ENCODE results near the gene ASCL2.

ASCL2 gene

GRCh38 chr11:2272228-2272945 lies 2.0 kb upstream of the ASCL2 start:
- no peak for DNase-seq (ENCODE audit: low read depth)

DNA sequence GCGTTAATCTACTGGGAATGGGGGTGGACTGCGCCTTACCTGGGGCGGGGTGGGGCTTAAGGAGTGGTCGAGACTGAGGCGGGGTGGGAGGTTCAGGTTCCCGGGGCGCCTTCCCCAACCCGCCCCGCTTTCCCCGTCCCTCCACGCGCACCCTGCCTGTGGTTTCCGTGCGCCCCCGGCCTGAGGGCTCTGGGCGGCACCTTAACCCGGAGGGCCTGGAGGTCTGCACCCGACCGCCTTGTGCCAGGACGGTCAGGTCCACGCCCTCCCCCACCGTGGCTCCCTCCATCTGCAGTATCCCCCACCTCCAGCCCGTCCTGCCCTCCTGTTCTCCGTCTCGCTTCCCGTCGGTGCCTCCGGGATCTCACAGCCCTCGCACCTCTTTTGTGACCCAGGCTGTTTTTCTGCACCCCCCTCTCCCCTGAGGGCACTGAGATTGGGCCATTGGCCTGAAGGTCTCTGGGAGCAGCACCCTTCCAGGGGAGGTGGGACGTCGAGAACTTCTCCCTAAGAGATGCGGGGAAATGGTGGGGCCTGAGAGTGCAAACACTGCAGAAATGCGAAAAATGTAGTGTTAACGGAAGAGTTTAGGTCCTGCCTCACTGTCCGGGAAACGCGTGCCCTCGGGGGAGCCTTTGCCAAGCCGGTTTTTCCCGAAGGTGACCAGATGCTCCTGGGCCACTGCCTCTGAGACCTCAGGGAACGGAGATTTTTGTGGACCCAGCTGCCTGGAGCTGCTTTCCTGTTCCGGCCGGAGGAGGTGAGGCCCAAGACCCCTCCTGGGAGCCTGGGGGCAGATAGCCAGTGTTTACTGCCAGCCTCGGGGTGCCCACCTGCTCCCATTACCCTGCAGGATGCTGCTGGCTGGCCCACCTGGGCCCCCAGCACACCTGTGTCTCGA lies 1.2 kb upstream of the ASCL2 start:
- DNase-seq (ENCODE audit: low read depth) = no peak

DNA sequence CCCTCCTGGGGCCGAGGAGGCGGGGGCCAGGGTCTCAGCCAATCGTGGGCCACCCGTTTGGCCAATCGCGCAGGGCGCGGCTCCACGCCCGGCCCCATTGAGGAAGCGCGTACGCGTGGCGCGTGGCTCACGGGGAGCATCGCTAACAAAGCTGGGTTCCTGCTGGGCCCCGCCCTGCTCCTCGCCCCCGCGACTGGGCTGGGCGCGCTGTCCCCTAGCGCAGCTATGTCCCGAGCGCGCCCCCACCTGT lies 614 bp upstream of the ASCL2 start:
- DNase-seq (ENCODE audit: low read depth) = no peak

DNA sequence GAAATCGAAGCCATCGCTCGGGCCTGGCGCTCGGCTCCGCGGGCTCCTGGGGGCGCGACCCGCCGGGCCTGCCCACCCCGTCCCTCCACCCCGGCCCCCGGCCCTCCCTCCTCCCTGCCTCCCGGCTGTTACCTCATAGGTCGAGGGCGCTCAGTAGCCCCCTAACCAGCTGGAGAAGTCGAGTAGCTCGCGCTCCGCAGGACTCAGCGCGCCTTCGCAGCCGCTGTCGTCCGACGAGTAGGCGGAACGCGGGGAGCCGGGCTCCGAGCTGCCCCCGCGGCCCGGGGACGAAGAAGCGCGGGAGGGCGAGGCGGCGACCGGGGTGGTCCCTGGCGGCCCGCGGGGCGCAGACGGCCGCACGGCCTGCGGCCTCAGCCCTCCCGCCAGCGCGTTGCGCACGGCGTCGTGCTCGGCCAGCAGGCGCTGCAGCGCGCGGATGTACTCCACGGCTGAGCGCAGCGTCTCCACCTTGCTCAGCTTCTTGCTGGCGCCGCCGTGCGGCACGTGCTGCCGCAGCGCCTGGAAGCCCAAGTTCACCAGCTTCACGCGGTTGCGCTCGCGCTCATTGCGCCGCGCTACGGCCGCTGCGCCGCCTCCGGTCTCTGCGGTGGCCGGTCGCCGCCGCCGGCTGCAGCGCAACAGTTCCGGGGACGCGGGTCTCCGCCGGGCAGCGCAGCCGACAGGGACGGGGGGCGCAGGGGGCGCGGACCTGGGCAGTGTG lies 627 bp downstream of the ASCL2 start:
- peak; percentile 33 for DNase-seq (ENCODE audit: low read depth)

DNA sequence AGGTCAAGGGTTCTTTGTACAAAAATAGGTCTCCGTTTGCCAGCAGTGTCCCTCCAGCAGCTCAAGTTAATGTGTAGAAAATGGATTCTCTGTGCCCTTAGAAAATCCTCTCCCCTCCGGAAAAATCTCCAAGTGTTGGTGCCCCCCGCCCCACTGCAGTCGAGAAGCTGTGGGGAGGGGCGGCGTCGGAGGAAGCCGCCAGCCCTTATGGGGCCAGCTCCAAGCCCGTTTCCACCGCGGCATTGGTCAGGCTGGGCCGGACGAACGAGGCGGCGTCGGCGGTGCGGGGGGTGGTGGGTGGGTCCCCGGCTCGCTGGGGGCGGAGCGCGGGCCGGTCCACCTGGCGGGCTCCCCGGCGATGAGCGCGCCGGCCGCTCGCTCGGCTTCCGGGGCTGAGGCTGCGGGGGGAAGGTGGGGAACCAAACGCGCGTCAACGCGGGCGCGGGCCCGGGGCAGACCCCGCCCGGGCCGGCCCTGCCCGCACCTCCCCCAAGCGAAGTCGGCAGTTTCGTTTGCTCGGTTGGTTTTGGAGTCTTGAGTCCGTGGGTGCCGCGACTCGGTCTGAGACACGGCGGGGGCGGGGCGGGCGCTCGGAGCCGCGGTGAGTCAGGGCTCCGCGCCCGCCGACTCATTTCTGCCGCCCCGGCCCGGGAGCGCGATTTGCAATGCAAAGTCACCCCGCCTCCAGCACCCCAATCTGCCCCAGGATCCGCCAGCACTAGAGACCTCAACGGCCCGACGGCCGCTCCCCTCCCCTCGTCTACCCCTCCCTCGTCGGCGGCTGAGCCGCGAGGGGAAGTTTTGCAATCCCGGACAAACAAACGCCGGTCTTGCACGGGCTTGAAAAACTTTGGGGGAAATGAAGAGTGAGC lies 1.4 kb downstream of the ASCL2 start:
- no peak for DNase-seq (ENCODE audit: low read depth)

DNA sequence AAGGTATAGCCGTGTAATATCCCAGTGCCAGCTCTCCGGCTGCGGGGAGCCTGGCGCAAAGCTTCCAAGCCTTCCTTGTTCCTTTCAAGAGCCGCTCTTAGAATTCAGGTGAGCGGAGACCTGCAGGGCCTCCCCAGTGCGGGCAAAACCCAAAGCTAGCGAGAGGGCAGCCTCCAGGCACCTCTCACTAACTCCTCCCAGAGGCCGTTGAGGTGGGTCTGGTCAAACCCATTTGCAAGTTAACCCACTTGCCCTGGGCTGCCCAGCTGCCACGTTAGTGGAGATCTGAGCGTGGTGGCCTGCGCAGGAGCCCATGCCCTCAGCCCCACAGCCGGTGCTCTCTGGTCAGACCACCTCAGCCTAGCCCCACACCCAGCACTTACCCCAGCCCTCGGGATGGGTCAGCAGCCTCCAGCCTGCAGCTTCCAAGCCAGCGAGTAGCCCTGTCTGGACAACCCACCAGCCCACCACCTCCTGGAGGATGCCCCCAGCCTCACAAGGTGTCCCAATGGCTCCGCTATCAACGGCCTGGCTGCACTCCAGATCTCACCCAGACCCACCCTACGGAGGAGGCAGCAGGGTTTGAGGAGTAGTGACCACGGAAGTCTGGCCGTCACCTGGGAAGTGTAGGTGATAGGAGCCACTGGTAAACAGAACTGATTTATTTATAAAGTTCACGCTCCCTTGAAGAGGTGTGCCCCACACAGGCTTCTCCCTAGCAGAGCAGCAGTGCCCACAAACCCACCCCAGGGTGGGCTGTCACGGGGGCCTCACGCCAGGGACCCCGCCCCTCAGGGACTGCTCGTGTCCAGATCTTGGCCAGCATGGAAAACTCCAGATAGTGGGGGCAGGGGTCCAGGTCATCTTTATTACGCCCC lies 2.3 kb downstream of the ASCL2 start:
- no peak for DNase-seq (ENCODE audit: low read depth)

GRCh38 chr11:2267306-2267850 lies 3.0 kb downstream of the ASCL2 start:
- no peak for DNase-seq (ENCODE audit: low read depth)

DNA sequence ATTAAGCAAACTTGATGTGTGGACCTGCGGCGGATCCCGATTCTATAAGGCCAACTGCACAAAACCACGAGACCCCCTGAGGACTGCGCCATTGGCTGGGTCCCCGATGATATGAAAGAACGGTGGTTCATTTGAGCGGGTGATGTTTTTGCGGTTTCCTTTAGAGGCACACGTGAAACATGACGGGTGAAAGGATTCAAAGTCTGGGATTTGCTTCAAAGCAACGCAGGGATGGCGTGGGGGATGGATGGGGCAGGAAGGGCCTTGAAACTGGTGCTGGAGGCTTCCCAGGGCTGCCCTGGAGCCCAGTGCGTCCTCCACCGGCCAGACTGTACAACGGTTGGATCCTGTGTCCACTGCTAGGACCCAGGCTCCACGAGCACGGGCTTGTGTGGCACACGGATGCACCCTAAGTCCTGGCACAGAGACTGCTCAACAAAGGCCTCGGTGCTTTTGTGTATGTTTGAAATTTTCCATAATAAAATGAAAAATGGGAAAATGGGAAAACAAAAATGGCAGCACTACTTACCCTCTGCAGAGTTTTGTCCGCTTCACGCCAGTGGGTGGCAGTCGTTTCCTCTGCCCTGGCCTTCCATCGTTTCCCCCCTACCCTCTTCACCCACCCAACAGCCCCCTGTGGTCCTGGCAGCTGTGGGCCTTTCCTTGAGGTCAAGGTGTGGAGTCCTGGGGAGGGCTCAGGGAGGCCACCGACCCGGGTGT lies 3.6 kb downstream of the ASCL2 start:
- no peak for DNase-seq (ENCODE audit: low read depth)

DNA sequence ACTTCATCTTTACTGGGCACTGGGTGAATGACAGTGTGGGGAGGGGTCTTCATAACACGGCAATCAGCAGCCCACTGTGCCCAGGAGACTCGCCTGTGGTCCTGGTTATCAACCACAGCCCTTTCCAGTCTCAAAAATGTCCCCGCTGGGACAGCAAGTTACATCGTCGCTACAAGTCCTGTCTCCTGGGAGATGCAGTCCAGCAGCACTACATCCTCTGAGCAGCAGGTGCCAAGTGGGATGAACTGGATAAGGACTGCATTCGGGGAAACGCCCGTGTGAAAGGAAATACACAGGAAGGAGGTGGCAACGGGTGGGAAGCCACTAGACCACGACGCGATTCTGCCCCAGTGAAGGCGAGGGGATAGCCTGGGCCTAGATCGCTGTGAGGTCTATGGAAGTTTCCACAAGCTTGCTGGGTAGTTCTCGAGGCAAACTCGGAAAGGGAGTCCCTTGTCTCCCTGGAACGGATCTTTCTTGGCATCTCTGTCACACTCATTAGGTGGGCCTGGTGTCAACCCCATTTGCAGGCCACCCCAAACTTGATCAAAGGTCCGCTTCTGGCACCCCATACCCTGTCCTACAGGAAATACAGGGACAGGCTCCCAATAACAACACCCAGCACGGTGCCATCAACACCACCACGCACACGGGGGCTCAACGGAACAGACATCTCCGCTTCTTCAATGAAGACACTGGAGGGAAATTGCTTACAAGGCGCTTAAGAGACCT lies 4.4 kb downstream of the ASCL2 start:
- no peak for DNase-seq (ENCODE audit: low read depth)

GRCh38 chr11:2265396-2265795 lies 5.0 kb downstream of the ASCL2 start:
- no peak for DNase-seq (ENCODE audit: low read depth)

DNA sequence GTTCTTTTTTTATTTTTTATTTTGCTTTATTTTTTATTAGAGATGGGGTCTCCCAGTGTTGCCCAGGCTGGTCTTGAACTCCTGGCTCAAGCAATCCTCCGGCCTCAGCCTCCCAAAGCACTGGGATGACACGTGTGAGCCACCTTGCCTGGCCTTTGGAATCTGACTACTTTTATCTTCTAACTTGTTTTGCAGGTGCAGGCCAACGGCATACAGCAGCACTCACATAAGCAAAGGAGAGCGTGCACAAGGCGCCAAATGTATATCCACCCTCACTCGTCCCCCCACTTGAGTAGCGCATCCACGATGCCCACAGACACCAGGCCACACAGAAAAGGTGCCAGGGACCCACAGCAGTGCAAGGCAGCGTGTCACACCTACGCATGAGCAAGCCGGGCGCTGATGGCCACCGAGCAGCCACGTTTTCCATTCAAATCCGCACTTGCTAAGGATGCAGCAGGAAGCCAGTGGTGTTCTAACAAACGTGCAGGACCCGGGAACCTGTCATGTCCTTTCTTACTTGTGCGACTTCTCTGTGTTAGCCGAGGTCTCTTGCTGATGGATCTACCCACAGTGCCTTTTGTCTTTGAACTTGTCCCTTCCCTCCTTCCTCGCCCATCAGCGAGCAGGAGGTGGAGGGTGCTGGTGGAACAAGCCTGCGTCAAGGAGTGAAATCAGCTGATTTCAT lies 5.9 kb downstream of the ASCL2 start:
- DNase-seq (ENCODE audit: low read depth) = no peak

- DNase-seq (ENCODE audit: low read depth) = no peak
Measured at GRCh38 chr11:2263724-2264360, 6.5 kb downstream of the ASCL2 start.

GRCh38 chr11:2263071-2263565 lies 7.3 kb downstream of the ASCL2 start:
- no peak for DNase-seq (ENCODE audit: low read depth)

DNA sequence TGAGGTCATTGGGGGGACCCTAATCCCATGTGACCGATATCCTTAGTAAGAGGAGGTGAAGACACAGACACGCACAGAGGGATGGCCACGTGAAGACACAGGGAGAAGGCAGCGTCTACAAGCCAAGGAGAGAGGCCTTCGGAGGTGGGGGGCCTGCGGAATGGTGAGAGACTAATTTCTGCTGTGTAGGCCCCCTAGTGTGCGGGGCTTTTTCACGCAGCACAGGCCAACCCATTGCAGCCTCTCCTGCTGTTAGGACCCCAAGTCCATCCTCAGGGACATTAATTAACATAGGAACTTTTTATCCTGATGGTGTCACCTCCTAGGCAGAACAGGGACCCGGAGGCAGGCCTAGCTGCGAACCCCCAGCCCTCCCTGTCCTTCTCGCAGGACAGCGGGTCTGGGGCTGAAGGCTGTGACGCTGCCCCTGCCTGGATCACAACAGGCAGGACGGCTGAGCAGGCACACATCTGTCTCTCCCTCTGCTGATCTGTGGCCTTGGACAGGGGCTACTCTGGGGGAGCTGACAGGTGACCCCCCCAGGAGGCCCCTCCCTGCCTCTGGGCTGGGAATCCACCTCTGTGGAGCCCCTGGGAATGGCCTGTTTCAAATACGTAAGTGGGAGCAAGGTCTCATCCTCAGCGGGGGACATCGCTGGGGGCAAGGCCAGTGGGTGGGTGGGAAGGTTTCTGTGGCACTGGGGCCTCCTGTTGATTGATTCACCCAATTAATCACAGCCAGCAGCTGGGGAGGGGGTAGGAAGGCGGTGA lies 7.9 kb downstream of the ASCL2 start:
- no peak for DNase-seq (ENCODE audit: low read depth)

DNA sequence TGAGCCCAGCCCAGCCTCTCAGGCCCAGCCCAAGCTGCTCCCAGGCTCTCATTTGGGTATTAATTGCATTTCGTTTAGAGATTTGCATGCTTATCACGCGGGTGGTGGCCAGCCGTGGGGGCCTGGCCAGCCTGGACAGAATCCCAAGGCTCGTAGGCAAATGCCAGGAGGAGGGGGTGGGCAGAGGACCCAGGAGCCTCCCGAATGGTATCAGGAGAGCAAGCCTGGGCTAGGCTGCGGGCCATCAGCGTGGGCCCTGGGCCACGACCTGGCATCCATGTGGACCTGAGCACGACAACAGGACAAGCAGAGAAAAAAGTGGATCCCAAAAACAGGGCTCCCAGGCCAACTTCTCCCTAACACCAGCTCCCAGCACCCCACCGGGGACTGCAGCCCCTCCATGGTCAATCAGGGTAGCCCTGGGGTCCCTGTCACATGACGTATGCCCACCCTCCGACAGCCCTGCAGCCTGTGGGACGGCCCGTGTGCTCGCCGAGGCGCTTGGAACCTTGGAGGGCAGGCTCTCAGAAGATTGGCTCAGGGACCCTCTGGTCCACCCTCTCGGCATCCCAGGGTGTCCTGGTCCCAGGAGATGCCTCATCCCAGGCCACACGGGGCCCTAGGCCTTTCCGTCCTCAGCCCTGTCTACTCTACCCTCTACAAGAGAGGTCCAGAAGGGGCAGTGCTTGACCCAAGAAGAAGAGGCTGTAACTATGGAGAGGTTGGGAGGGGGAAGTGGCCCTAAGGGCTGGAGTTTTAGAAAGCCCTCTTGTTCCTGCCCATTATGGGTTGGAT lies 8.8 kb downstream of the ASCL2 start:
- DNase-seq (ENCODE audit: low read depth) = no peak

All from EH (cell line).